RPMI8226 (cell line): ENCODE results near the gene SLC28A3.
"Not testable (repeated sequence)": the region's sequence is repeated elsewhere in the genome, so short reads cannot be mapped to it uniquely, and the experiment has no call there.

Source experiments
- DNase-seq: peaks from one replicate; pipeline ENCODE4 v3.0.0-alpha.2; 2015

Gene SLC28A3

DNA sequence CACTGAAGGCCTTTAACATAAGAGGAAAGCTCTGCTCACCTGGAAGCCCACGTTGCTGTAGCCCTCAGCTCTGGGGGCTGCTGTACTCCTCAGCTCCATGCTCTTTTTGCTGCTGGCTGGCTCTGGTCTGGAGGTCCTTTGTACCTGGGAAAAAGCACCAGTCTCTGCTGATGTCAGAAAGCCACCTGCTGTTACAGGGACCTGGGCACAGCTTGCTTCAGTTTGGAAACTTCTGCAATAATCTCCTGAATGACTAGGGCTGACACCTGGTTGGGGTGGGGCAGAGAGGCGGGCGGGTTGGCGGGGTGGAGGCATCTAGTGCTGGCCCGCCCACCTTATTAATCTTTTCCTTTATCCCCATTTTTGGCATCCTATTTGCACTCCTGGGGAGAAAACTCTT is at the start of gene SLC28A3:
TSS of gene SLC28A3 (minus strand) at position 224 of the 400 bp plus-strand sequence. CDS start at position 99, 125 bp downstream.
- no peak for DNase-seq

DNA sequence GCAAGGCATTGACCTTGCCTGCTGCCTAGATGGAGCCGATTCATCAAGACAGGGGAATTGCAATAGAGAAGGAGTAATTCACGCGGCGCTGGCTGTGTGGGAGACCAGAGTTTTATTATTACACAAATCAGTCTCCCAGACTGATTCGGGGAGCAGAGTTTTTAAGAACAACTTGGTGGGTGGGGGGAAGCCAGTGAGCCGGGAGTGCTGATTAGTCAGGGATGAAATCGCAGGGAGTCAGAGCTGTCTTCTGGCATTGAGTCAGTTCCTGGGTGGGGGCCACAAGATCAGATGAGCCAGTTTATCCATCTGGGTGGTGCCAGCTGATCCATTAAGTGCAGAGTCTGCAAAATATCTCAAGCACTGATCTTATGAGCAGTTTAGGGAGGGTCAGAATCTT is 49.7 kb upstream of the SLC28A3 start:
- not testable (repeated sequence) for DNase-seq

- no peak for DNase-seq
Observed at GRCh38 chr9:84387821-84388220, 47.3 kb upstream of the SLC28A3 start.

GRCh38 chr9:84386753-84387152 is 46.2 kb upstream of the SLC28A3 start:
- DNase-seq: no peak

- DNase-seq: no peak
Observed at GRCh38 chr9:84385386-84386040, 45.0 kb upstream of the SLC28A3 start.

- no peak for DNase-seq
Observed at GRCh38 chr9:84384617-84385016, 44.1 kb upstream of the SLC28A3 start.

DNA sequence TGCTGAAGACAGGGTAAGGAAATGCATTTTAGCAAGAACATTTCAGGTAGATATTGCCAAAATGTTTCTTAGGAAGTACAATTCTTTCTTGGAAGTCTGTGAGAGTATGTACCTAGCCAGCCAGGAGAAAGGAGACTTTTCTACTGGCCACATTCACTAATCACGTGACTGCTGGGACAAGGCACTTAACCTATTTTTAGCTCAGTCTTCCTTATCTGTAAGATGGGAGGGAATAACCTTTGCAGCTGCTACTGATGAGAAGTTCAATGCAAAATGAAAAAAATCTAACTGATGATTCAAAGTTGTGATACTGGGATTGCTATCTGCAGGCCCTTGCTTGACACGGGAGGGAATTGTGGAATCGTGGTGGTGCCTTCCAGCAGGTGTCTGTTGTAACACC is 42.6 kb upstream of the SLC28A3 start:
- no peak for DNase-seq

DNA sequence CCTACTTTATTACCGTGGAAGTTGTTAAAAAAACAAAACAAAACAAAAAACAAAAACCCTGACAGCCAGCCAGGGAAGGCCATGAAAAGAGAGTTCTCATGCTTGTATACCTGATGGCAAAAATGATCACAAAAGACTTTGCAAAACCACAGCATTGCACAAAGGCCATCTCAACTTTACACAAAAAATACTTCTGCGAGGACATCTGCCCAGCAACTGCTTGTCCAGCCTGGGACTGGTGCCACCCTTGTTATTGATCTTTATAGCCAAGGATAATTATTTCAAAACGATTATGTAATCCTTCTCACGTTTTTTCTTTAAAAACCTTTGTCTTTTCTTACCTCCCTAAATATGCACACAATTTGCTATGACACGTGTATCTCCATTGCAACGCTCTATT is 42.2 kb upstream of the SLC28A3 start:
- DNase-seq: no peak

DNA sequence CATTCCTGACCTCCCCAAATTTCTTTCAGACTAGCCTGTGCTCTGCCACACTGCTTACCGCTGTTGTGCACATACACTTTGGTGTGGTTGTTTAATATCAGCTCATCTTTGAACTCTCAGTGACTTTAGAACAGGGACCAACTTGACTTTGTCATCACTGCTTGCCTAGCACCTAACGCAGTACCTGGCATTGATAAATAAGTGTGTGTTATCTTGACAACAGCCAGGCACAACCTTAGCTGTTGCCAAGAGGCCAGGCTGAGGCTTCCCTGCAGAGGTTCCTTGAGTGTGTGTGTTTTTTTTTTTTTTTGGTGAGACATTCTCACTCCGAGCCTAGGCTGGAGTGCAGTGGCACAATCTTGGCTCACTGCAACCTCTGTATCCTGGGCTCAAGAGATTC is 41.0 kb upstream of the SLC28A3 start:
- DNase-seq: no peak

DNA sequence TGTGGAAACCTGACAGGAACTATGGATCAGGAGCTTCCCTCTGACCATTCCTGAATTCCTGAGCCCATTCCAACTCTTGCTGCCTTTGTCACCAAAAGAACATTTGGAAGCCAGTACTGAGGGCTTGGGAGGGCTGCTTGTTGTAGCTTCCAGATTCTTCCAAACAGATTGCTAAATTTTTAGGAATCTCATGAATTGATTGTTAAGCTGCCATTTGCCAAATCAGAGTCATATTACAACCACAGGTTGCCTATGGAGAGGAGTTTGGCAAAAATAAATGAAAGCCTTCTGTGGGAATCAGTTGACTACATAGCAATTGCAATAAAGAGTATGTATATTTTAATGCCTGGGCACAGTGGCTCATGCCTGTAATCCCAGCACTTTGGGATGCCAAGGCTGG is 39.2 kb upstream of the SLC28A3 start:
- DNase-seq: no peak

GRCh38 chr9:84375954-84376353 is 35.4 kb upstream of the SLC28A3 start:
- no peak for DNase-seq

- no peak for DNase-seq
Observed at GRCh38 chr9:84374516-84374915, 34.0 kb upstream of the SLC28A3 start.

GRCh38 chr9:84374013-84374412 is 33.5 kb upstream of the SLC28A3 start:
- no peak for DNase-seq

GRCh38 chr9:84371737-84372136 is 31.2 kb upstream of the SLC28A3 start:
- no peak for DNase-seq

DNA sequence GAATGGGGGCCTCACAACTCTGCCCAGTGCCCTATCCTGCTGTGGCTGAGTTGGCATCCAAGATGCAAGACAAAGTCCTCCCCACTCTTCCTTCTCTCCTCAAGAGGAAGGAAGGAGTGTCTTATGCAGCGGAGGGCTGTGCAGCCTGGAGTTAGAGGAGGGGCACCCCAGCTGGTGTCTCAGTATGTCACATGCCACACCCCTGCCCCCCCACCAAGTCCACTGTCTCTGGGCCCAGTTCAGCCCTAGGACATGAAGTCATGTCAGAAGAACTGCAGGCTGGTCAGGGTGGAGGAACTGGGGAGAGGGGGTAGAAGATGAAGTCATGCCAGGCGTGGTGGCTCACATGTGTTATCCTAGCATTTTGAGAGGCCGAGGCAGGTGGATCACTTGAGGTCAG is 28.0 kb upstream of the SLC28A3 start:
- no peak for DNase-seq

GRCh38 chr9:84367726-84368125 is 27.2 kb upstream of the SLC28A3 start:
- not testable (repeated sequence) for DNase-seq

DNA sequence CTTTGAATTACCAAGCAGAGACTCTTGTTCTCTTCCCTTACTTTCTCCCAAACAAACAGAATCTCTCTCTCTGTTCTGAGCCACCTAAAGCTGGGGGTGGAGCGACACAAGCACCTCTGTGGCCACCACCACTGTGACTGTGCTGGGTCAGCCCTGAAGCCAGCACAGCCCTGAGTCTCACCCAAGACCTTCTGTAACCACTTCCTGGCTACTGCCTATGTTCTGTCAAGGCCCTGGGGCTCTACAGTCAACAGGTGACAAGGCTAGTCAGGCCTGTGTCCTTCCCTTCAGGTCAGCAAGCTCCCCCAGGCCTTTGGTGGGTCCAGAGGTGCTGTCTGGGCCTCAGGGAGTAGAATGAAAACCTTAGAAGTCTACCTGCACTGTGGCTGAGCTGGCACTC is 26.1 kb upstream of the SLC28A3 start:
- DNase-seq: no peak

DNA sequence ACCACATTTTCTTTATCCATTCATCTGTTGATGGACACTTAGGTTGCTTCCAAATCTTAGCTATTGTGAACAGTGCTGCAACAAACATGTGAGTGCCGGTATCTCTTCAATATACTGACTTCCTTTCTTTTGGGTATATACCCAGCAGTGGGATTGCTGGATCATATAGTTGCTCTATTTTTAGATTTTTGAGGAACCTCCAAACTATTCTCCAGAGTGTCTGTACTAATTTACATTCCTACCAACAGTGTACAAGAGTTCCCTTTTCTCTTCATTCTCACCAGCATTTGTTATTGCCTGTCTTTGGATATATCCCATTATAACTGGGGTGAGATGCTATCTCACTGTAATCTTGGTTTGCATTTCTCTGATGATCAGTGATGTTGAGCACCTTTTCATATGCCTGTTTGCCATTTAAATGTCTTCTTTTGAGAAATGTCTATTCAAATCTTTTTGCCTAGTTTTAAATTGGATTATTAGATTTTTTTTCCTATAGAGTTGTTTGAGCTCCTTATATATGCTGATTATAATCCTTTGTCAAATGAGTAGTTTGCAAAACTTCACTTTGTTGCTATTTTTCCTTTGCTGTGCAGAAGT is 24.4 kb upstream of the SLC28A3 start:
- DNase-seq: not testable (repeated sequence)

DNA sequence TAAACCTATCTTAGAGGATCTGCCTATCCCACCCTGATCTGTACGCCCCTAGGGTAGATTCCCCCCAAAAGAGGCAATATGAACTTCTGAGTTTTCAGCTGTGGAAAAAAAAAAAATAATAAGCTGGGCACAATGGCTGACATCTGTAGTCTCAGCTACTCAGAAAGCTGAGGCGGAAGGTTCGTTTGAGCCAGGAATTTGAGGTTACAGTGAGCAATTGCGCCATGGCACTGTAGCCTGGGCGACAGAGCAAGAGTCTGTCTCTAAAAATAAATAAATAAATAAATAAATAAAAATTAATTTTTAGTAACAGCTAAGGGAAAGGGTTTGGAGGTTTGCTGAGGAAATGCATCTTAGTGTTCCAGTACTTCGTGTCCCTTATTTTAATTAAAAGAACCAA is 21.1 kb upstream of the SLC28A3 start:
- no peak for DNase-seq

- DNase-seq: no peak
Observed at GRCh38 chr9:84357275-84357674, 16.7 kb upstream of the SLC28A3 start.

DNA sequence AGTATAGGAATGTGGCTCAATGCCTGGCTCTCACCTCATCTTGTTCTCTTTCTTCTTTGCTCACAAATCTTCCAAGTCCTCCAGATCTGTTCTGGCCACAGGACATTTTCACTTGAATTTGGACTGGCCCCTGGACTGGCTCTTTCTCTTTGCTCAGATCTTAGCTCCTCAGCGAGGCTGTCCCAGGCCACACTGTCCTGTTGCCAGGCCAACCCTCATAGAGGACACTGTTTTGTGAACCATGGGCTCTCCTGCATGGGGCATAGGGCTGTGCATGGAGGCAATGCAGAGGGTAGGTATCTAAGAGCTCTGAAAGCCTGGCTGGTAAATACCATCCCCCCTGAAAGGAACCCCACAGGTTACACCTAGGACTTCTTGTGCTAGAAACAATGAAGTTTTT is 13.5 kb upstream of the SLC28A3 start:
- no peak for DNase-seq

DNA sequence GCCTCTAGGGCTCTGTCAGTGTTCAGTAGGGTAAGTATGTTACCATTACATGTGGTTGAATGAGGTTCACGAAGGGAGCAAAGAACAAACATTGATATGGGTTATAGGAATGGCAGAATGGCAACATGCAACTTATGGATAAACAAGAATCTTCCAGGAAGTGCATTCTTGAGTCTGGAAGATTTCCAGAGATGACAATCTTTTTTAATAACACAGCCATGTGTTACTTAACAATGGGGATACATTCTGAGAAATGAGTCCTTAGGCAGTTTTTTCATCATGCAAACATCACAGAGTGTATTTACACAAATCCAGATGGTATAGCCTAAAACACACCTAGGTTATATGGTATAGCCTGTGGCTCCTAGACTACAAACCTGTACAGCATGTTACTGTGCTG is 9.1 kb upstream of the SLC28A3 start:
- no peak for DNase-seq

DNA sequence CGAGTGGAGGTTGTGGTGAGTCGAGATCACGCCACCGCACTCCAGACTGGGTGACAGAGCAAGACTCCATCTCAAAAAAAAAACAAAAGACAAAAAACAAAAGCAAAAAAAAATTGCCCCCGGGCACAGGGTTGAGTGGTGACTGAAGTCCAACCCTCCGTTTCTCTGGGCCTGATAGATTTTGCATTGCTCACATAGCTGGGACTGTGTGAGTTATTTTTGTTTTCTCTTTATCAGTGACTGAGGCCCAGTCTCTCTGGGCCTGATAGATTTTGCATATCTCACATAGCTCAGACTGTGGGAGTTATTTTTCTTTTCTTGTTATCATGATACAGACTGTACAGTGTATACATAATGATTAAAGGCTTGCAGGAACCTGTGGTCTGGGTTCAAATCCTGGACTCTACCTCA is 2.6 kb upstream of the SLC28A3 start:
- no peak for DNase-seq

DNA sequence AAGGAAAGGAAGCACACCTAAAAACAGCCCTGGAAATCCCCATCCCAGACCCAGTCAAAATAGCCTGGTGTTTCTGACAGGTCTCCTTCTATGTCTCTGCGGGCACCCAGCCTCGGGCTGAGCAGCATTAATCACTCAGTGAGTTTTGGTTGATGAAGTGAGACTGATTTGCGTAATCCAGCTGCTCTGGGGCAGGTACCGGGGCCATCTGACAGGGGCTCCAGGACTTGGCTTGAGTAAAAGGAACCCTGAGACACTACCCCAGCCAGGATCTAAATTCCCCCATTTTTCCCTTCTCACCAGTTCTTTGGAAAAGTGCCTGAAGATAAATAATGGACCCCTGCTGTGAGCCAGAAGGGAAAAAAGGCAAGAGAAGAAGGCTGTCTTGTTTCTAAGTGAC is 596 bp downstream of the SLC28A3 start:
- DNase-seq: no peak

DNA sequence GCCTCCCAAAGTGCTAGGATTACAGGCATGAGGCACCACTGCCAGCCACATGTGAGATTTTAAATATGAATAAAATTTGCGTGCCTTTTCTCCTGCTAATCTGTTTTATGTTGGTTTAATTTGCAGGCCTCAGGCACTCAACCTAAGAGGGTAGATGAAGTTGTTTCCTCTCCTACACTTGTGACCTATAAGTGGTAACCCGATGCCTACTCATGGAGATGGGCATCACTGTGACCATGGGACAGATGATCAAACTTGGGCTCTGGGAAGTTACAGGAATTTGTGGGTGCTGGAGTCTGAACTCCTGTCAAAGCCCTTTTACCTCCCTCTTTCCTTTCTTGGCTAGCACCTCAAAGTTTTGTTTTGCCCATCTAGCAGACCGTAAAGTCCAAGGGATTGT is 1.1 kb downstream of the SLC28A3 start:
- no peak for DNase-seq
